GM12801 (cell line): ENCODE measurements around the gene SLC26A2.

Experiments used
- CTCF ChIP-seq: IDR thresholded peaks from one replicate; pipeline ENCODE4 v1.5.1; 2011; ENCODE audit warnings: control low read depth; ENCODE audit not compliant: insufficient read length; ENCODE audit errors: extremely low read depth

Gene SLC26A2

GRCh38 chr5:150016537-150016936, 56.0 kb downstream of the SLC26A2 start:
- TF ChIP-seq CTCF, result no peak

DNA sequence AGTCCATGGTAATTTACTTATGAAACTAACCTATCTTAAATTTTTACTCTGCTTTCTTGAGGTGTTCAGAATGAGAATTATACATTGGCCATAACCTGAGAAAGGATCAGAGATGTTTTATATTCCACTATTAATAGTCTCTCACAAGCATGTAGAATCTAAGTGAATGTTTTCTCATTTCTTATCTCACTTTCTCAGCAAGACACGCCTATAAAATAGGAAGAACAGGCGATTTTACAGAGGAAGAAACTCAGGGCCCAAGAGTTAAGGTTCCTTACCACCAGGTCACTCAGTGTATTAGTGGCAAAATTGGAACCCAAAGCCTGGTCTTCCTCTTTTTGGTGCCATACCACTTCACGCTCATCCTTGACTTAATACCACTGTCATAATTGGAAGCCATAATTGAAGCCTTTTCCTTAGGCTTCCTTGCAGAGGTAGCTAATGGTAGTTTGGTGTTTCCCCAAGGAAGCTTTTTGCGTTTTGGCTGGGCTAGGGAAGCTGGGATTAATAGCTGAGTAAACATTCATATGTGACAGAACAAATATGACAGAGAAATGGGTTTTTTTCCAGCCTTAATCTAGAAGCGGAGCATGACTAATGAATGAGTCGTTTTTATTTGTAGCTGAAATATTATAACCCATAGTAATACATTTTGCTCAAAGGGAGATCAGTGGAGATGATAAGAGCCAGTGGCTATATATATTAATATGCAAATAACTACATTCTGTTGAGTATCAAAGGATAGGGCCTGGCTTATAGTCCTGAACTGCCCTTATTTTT, 56.9 kb downstream of the SLC26A2 start:
- no peak for TF ChIP-seq CTCF

GRCh38 chr5:150020249-150020648, 59.7 kb downstream of the SLC26A2 start:
- no peak for TF ChIP-seq CTCF

DNA sequence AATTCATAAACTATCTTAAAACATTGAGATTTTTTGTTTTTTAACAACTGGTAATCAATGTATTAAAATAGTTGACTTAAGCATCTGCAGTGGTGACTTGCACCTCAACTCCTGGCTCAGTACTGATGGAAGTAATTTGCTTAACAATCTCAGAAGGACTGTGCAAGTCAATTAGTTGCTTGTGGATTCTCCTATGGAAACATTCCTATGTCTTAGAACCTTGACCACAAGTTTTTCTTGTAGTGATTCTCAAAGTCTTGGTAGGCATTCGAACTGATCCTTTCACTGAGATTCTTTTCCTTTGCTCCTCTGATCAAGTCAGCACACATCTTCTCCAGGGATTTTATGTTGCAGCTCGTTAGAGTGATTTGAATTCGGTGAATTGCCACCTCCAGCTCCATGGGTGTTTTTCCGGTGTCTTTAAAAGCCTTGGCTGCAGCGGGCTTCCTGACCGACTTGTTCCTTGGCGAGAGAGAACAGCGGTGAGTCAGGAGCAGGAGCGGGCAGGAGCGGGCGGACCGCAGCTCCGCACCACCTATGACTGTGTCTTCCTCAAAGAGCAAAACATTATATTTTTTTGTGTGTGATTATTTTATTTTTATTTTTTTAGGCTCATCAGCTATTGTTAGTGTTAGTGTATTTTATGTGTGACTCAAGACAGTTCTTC, 61.1 kb downstream of the SLC26A2 start:
- no peak for TF ChIP-seq CTCF

DNA sequence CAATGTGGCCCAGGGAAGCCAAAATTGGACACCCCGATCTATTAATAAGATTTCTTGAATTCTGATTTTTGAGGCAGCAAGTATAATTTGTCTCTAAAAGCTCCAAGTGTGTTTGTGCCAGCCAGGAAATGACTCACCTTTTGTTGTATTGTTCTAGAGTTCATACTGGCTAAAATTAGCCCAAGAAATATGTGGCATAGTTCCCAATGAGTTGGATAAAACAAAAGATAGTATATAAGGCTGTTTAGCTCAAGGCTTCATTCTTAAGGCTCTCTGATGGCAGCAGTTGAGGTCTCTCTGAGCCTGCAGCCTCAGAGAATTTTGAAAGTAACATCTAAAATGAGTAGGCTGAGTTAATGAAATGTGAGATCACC, 61.6 kb downstream of the SLC26A2 start:
- no peak for TF ChIP-seq CTCF

GRCh38 chr5:150022681-150023080, 62.1 kb downstream of the SLC26A2 start:
- no peak for TF ChIP-seq CTCF

GRCh38 chr5:150023136-150023535, 62.6 kb downstream of the SLC26A2 start:
- TF ChIP-seq CTCF, result no peak
